GM10248 (cell line): ENCODE results near the gene FAM162A.
A peak's percentile ranks its signal among the peaks of the same experiment; 100 is the strongest.

Experiments
- CTCF ChIA-PET: fragments of 300-600 bp; sonication (Branson Sonifier 250); formaldehyde crosslinking; extraction: SDS; loops from one replicate; lab custom pipeline; 2021; ENCODE audit warnings: antibody characterized with exemption; lab: Yijun Ruan, JAX
- POLR2A ChIA-PET: fragments of 350-650 bp; sonication (Branson Sonifier 250); formaldehyde crosslinking; extraction: SDS; loops from one replicate; lab custom pipeline; 2020; ENCODE audit warnings: antibody characterized with exemption; lab: Yijun Ruan, JAX
- DNase-seq: peaks from one replicate; pipeline ENCODE4 v3.0.0; 2012; ENCODE audit errors: extremely low spot score
- CTCF ChIP-seq: IDR thresholded peaks from 2 replicates; pipeline ENCODE4 v1.5.1; 2012; ENCODE audit warnings: mild to moderate bottlenecking, low read depth; ENCODE audit errors: extremely low read depth, missing control alignments, control extremely low read depth

The FAM162A gene

DNA sequence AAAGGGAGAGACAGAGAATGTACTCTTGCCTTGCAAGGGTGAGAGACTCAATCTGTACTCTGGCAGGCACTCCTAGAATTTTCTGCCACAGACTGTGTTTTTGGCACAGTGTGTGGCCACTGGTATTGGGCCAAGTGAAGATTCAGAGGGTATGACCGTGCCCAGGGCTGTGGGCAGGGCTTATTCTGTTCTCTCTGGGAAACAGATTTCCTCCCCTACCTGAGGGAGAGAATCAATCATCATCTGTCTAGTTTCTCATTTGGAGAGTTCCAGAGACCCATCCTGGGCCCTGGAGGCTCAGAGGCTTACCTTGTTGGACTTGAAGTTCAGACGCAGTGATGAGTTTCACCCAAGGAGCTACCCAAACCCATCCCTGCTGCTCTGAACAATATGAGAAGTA, 30.8 kb upstream of the FAM162A start:
- TF ChIP-seq CTCF, result no peak
- DNase-seq, result no peak
- ChIA-PET CTCF (interaction anchor here (0.8 to 3.3 kb wide), 7 partner anchors 9 to 252 kb away, joined by 4 to 13 read pairs (median 7); no protein-coding TSS in a partner anchor), POLR2A (no interaction called here)

DNA sequence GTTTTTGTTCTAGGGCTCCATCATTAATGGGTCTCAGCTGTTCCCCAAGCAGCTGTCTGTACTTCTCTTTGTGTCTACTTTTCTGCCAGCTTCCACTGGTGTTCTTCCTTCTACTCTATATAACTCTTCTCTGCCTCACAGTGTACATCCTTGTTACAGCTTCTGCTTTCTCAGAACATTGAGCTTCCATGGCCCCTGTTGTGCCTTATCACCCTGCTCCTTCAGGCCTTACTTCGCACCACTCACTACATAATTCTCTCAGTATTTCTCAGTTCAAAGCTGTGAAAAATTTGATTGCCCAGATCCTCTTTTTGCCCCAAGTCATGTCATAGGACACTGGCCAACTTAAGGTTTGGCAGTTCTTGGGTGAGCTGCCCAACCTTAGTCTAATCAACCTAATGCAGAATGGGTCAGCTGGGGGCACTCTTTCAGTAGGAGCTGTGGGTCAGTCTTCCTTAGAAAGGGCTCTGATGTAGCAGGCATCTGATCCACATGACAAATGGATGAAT, 30.0 kb upstream of the FAM162A start:
- POLR2A ChIA-PET, result no interaction called here
- TF ChIP-seq CTCF, result no peak
- CTCF ChIA-PET, result interaction anchor here (0.7 to 3.3 kb wide), 8 partner anchors 9 to 253 kb away, joined by 3 to 13 read pairs (median 6); no protein-coding TSS in a partner anchor
- DNase-seq, result peak; percentile 14

GRCh38 chr3:122355612-122356011, 28.4 kb upstream of the FAM162A start:
- no peak for TF ChIP-seq CTCF
- ChIA-PET POLR2A (no interaction called here), CTCF (interaction anchor here (1.1 to 4.2 kb wide), 10 partner anchors 14 to 810 kb away, joined by 3 to 24 read pairs (median 4); partner anchors contain the start of gene POLQ)
- no peak for DNase-seq

- ChIA-PET CTCF (interaction anchor here (1.0 to 4.2 kb wide), 13 partner anchors 18 to 811 kb away, joined by 3 to 24 read pairs (median 4); partner anchors contain the start of gene POLQ), POLR2A (no interaction called here)
- peak; percentile 47 for DNase-seq
- peak; percentile 53 for TF ChIP-seq CTCF
Measured at GRCh38 chr3:122356402-122356801, 27.6 kb upstream of the FAM162A start.

DNA sequence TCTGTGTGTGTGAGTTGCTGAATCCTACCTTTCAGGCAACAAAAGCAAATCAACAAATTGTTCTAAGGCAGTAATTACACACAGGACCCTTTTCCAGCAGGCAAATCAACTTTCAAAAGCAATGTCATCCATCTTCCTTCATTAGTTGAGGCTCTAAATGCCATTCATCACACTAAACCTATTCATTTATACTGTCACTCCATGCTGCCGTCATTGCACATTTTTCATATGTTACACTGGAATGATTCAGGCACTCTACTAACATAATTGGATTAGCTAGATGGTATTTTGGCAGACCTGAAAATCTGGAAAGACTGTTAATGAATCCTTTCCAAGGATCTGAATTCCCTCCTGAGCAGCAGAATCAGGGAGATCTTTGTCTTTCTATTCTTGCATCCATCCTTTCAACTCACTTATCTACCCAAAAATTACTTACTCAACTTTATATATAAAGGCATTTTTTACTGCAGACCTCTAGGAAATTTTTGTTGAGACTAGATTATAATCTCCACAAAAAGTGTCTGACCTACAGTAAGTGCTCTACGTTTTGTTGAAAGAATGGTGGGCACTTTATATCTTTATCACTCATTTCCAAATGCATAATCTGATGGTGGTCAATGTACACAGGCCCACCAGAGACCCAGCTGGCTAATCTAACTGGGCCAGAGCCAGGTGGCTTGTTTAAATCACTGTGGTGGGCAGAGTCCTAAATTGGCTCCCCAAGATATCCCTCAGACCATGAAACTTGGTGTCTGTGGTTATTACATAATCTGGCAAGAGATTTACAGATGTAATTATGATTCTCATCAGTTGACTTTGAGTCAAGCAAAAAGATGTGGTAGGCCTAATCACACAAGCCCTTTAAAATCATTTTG, 25.9 kb upstream of the FAM162A start:
- POLR2A ChIA-PET, result interaction anchor here (0.9 kb wide), 1 partner anchor 191 kb away, joined by 3 read pairs; no protein-coding TSS in a partner anchor
- no peak for TF ChIP-seq CTCF
- no peak for DNase-seq
- CTCF ChIA-PET, result interaction anchor here (1.4 to 4.2 kb wide), 6 partner anchors 9 to 256 kb away, joined by 3 to 24 read pairs (median 6); no protein-coding TSS in a partner anchor

GRCh38 chr3:122358703-122359032, 25.3 kb upstream of the FAM162A start:
- DNase-seq, result no peak
- ChIA-PET CTCF (interaction anchor here (1.4 to 4.2 kb wide), 4 partner anchors 9 to 257 kb away, joined by 4 to 24 read pairs (median 6); no protein-coding TSS in a partner anchor), POLR2A (interaction anchor here (0.9 kb wide), 1 partner anchor 190 kb away, joined by 3 read pairs; no protein-coding TSS in a partner anchor)
- TF ChIP-seq CTCF, result no peak
